ENCODE results near the gene TICAM2.
"Not testable (repeated sequence)": the region's sequence is repeated elsewhere in the genome, so short reads cannot be mapped to it uniquely, and the experiment has no call there.

TICAM2 gene

DNA sequence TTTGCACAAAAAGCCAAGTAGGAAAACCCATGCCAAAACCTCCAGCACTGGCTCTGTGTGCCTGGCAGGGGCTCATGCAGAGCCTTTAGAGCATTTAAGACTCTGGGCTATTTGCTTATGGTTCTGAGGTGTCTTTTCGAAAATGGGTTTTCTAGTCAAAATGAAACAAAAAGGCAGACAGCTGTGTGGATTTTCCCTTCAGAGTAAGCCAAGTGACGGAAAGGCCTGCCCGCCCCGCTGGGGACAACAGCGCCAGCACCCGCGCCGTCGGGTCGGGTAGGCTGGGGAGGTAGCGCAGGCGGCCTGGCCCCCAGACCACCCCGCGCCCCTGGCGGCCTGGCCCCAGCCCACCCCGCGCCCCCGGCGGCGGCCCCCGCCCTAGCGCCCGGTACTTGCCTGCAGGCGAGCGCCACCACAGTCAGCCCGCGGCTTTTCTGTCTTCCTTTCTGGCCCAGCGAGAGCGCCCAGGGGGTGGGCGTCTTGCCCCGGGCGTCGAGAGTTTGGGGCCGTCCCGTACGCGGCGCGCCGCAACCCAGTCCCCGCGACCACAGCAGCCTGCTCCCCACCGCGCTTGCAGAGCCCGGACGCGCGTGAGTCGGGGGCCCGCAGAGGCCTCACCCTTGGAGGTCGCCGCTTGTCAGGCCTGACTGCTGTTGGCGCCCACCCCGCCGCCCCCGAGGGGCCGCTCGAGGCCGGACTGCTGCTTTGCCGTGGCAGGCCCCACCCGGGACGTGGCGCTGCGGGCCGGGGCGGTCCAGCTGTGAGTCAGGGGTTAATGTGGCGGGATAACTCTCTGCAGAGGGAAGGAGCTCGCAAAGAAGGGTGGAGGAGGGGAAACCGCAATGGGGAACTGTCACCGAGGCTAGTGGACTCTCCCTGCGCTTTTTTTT lies at the start of gene TICAM2:
Gene TICAM2 (minus strand): TSS at position 779 of the 890 bp plus-strand sequence. CDS start 21,223 bp downstream, outside the sequence.
- Histone ChIP-seq H3K9me3 (ENCODE audit: insufficient read depth, low read length) (no peaks in the 10 kb centered on the region), H3K4me3 (ENCODE audit: insufficient read length, low read depth) (peak within 1 kb of the TSS; percentile 45), H3K4me1 (ENCODE audit: insufficient read depth, insufficient read length) (no peaks in the 10 kb centered on the region), H3K9ac (ENCODE audit: insufficient read length, low read depth) (peak within 1 kb of the TSS; percentile 76), H3K36me3 (ENCODE audit: insufficient read depth, insufficient read length, low read length) (no peaks in the 10 kb centered on the region), H3K27me3 (ENCODE audit: insufficient read depth, insufficient read length) (no peaks in the 10 kb centered on the region)
- TF ChIP-seq SUZ12 (IDR thresholded peaks at IDR 0.05; ENCODE audit: extremely low read depth, insufficient read depth, insufficient read length): no peak
- TF ChIP-seq YY1 (IDR thresholded peaks at IDR 0.05; ENCODE audit: insufficient read depth, insufficient read length): no peak
- TF ChIP-seq ZNF274 (IDR thresholded peaks at IDR 0.05; ENCODE audit: low read depth, low read length): no peak
- DNase-seq (ENCODE audit: low read depth, low spot score): no peak

DNA sequence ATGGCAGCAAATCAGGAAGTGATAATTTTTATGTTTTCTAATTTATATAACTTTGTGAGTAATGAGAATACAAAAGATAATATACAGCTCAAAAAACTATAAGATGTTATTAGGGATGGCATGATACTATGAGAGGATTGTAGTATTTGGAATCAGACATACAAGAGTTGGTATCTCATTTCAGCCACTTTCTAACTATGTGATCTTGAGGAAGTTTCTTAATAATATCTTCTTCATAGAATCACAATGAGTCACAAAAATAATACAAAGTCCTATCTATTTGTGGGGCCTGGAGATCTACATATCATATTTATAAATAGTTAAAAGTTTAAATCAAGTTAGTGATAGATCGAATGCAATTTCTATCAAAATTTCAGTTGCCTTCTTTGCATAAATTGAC lies 47.3 kb upstream of the TICAM2 start:
- H3K36me3 ChIP-seq (ENCODE audit: insufficient read depth, insufficient read length, low read length): no peaks in the 10 kb centered on the region
- TF ChIP-seq SUZ12 (IDR thresholded peaks at IDR 0.05; ENCODE audit: extremely low read depth, insufficient read depth, insufficient read length): no peak
- no peak for TF ChIP-seq ZNF274 (IDR thresholded peaks at IDR 0.05; ENCODE audit: low read depth, low read length)
- TF ChIP-seq YY1 (IDR thresholded peaks at IDR 0.05; ENCODE audit: insufficient read depth, insufficient read length): no peak
- H3K27me3 ChIP-seq (ENCODE audit: insufficient read depth, insufficient read length): no peaks in the 10 kb centered on the region
- no peak for DNase-seq (ENCODE audit: low read depth, low spot score)
- H3K4me3 ChIP-seq (ENCODE audit: insufficient read length, low read depth): no peak overlapping the region
- no peaks in the 10 kb centered on the region for H3K9me3 ChIP-seq (ENCODE audit: insufficient read depth, low read length)
- no peaks in the 10 kb centered on the region for H3K4me1 ChIP-seq (ENCODE audit: insufficient read depth, insufficient read length)
- no peak overlapping the region for H3K9ac ChIP-seq (ENCODE audit: insufficient read length, low read depth)

DNA sequence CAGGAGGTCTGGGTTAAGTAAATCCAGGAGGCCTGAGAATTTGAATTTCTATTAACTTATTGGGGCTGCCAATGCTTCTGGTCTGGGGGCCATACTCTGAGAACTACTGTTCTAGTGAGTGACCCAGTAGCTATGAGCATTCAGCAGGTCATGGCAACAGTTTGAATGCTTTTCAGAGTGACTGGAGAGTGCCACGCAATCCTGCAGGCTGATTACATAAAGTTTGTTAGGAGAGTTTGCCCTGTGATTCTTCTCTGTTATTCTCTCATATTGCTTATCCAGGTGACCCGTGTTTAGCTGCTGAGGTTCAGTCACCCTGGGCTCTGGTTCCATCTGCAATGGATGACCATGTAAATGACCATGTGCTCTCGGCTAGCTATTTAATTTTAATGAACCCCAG lies 45.8 kb upstream of the TICAM2 start:
- no peak overlapping the region for H3K9ac ChIP-seq (ENCODE audit: insufficient read length, low read depth)
- TF ChIP-seq YY1 (IDR thresholded peaks at IDR 0.05; ENCODE audit: insufficient read depth, insufficient read length): no peak
- TF ChIP-seq ZNF274 (IDR thresholded peaks at IDR 0.05; ENCODE audit: low read depth, low read length): no peak
- TF ChIP-seq SUZ12 (IDR thresholded peaks at IDR 0.05; ENCODE audit: extremely low read depth, insufficient read depth, insufficient read length): no peak
- H3K4me1 ChIP-seq (ENCODE audit: insufficient read depth, insufficient read length): no peaks in the 10 kb centered on the region
- H3K9me3 ChIP-seq (ENCODE audit: insufficient read depth, low read length): no peaks in the 10 kb centered on the region
- H3K4me3 ChIP-seq (ENCODE audit: insufficient read length, low read depth): no peak overlapping the region
- no peaks in the 10 kb centered on the region for H3K27me3 ChIP-seq (ENCODE audit: insufficient read depth, insufficient read length)
- no peaks in the 10 kb centered on the region for H3K36me3 ChIP-seq (ENCODE audit: insufficient read depth, insufficient read length, low read length)
- DNase-seq (ENCODE audit: low read depth, low spot score): no peak

GRCh38 chr5:115645386-115645785 lies 43.1 kb upstream of the TICAM2 start:
- not testable (repeated sequence) for H3K27me3 ChIP-seq (ENCODE audit: insufficient read depth, insufficient read length); H3K9me3 ChIP-seq (ENCODE audit: insufficient read depth, low read length); H3K9ac ChIP-seq (ENCODE audit: insufficient read length, low read depth); DNase-seq (ENCODE audit: low read depth, low spot score); H3K36me3 ChIP-seq (ENCODE audit: insufficient read depth, insufficient read length, low read length); H3K4me3 ChIP-seq (ENCODE audit: insufficient read length, low read depth); H3K4me1 ChIP-seq (ENCODE audit: insufficient read depth, insufficient read length)

- no peaks in the 10 kb centered on the region for H3K36me3 ChIP-seq (ENCODE audit: insufficient read depth, insufficient read length, low read length)
- H3K27me3 ChIP-seq (ENCODE audit: insufficient read depth, insufficient read length): no peaks in the 10 kb centered on the region
- no peak for DNase-seq (ENCODE audit: low read depth, low spot score)
- TF ChIP-seq SUZ12 (IDR thresholded peaks at IDR 0.05; ENCODE audit: extremely low read depth, insufficient read depth, insufficient read length) (no peak), ZNF274 (IDR thresholded peaks at IDR 0.05; ENCODE audit: low read depth, low read length) (no peak), YY1 (IDR thresholded peaks at IDR 0.05; ENCODE audit: insufficient read depth, insufficient read length) (no peak)
- H3K9ac ChIP-seq (ENCODE audit: insufficient read length, low read depth): no peak overlapping the region
- H3K9me3 ChIP-seq (ENCODE audit: insufficient read depth, low read length): no peaks in the 10 kb centered on the region
- no peaks in the 10 kb centered on the region for H3K4me1 ChIP-seq (ENCODE audit: insufficient read depth, insufficient read length)
- H3K4me3 ChIP-seq (ENCODE audit: insufficient read length, low read depth): no peak overlapping the region
These were observed 41.8 kb upstream of the TICAM2 start for GRCh38 chr5:115644046-115644445.

DNA sequence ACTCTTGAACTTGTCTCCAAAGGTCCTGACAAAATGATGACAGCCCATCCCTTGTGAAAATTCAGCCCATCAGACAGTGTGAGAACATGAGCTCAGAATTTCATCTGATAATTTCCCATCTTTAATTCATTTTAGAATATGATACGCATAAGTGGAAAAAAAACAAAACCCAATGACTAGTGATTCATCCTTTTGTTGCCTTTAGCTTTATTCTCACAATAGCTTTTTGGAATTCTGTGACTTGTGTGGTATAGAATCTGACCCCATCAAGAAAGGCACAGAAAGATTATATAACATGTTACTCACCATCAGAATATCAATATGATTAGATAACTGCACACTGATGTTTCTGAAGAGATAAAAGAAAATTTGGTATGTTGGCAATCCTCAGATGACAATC lies 39.7 kb upstream of the TICAM2 start:
- H3K4me3 ChIP-seq (ENCODE audit: insufficient read length, low read depth): no peak overlapping the region

DNA sequence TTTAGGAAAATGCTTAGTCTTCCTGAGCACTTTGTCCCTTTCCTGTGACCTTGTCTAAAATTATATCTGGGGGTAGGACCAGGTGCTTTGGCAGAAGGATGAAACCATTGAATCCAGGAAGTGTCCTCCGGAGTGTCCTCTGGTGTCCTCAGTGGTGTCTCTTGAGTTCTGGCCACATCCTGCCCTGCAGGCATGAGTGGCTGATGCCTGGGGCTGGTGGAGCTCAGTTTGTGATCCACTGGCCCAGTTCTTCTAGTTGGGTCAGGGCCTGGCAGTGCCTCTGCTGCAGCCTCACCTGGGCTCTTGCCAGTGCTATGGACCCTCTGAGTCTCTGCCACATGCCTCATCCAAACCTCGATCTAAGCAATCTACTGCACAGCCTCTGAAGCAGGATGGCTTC lies 38.0 kb upstream of the TICAM2 start:
- Histone ChIP-seq H3K9me3 (ENCODE audit: insufficient read depth, low read length) (no peaks in the 10 kb centered on the region), H3K27me3 (ENCODE audit: insufficient read depth, insufficient read length) (no peaks in the 10 kb centered on the region), H3K36me3 (ENCODE audit: insufficient read depth, insufficient read length, low read length) (no peaks in the 10 kb centered on the region), H3K9ac (ENCODE audit: insufficient read length, low read depth) (no peak overlapping the region), H3K4me1 (ENCODE audit: insufficient read depth, insufficient read length) (no peaks in the 10 kb centered on the region), H3K4me3 (ENCODE audit: insufficient read length, low read depth) (no peak overlapping the region)
- DNase-seq (ENCODE audit: low read depth, low spot score): no peak
- TF ChIP-seq ZNF274 (IDR thresholded peaks at IDR 0.05; ENCODE audit: low read depth, low read length) (no peak), SUZ12 (IDR thresholded peaks at IDR 0.05; ENCODE audit: extremely low read depth, insufficient read depth, insufficient read length) (no peak), YY1 (IDR thresholded peaks at IDR 0.05; ENCODE audit: insufficient read depth, insufficient read length) (no peak)

More for the DNA sequence above, 39.7 kb upstream of the TICAM2 start:
- Histone ChIP-seq H3K9ac (ENCODE audit: insufficient read length, low read depth) (no peak overlapping the region), H3K9me3 (ENCODE audit: insufficient read depth, low read length) (no peaks in the 10 kb centered on the region), H3K36me3 (ENCODE audit: insufficient read depth, insufficient read length, low read length) (no peaks in the 10 kb centered on the region), H3K4me1 (ENCODE audit: insufficient read depth, insufficient read length) (no peaks in the 10 kb centered on the region), H3K27me3 (ENCODE audit: insufficient read depth, insufficient read length) (no peaks in the 10 kb centered on the region)
- TF ChIP-seq ZNF274 (IDR thresholded peaks at IDR 0.05; ENCODE audit: low read depth, low read length): no peak
- no peak for TF ChIP-seq YY1 (IDR thresholded peaks at IDR 0.05; ENCODE audit: insufficient read depth, insufficient read length)
- TF ChIP-seq SUZ12 (IDR thresholded peaks at IDR 0.05; ENCODE audit: extremely low read depth, insufficient read depth, insufficient read length): no peak
- no peak for DNase-seq (ENCODE audit: low read depth, low spot score)

Data from NT2/D1 (cell line).